Esophagus (tissue), 2 donors: Measurements from ENCODE around the gene PDE7B. TPM values are rescaled to one million over a fixed set of nuclear protein-coding genes. Genes with fewer than 3 reads are reported as not detected.

Experiments used
- H3K27ac ChIP-seq, 2 donors: one replicate each; pipeline ENCODE4 v1.5.1; 2013; ENCODE audit warnings: low read depth in 2 of 2, mild to moderate bottlenecking in 2 of 2, inconsistent platforms in 1 of 2, low read length in 1 of 2, moderate library complexity in 1 of 2
- H3K27me3 ChIP-seq, 2 donors: one replicate each; pipeline ENCODE4 v1.6.1; 2013; ENCODE audit warnings: low read length in 2 of 2, control low read depth in 1 of 2, mild to moderate bottlenecking in 1 of 2; ENCODE audit not compliant: insufficient read depth in 2 of 2, control insufficient read depth in 1 of 2
- H3K36me3 ChIP-seq, 2 donors: one replicate each; pipeline ENCODE4 v1.6.1; 2013; ENCODE audit warnings: low read length in 1 of 2; ENCODE audit not compliant: control insufficient read depth in 2 of 2, insufficient read depth in 2 of 2
- H3K4me1 ChIP-seq, 2 donors: one replicate each; pipeline ENCODE4 v1.6.1; 2013; ENCODE audit warnings: low read length in 1 of 2; ENCODE audit not compliant: control insufficient read depth in 2 of 2, insufficient read depth in 2 of 2
- H3K4me3 ChIP-seq, 2 donors: one replicate each; pipeline ENCODE4 v1.5.1; 2013; ENCODE audit warnings: low read length in 2 of 2, mild to moderate bottlenecking in 2 of 2, low read depth in 1 of 2, moderate library complexity in 1 of 2
- H3K9me3 ChIP-seq, 2 donors: one replicate each; pipeline ENCODE4 v1.6.1; 2013; ENCODE audit warnings: mild to moderate bottlenecking in 2 of 2, low read depth in 1 of 2, low read length in 1 of 2, moderate library complexity in 1 of 2; ENCODE audit not compliant: control insufficient read depth in 2 of 2, insufficient read depth in 1 of 2
- WGBS, 2 donors: extraction: QIAGEN DNeasy Blood & Tissue Kit; methylation state at CpG; one replicate each; pipeline ENCODE4 v1.1.7; 2013; 5-methylcytosine and 5-hydroxymethylcytosine counted together
- polyA plus RNA-seq, 2 donors: library from polyadenylated mRNA; stranded (reverse); fragments of 200-250 nt; gene quantifications; one replicate each; pipeline ENCODE4 v1.2.3, GENCODE V29; 2013
- donor health status: healthy with polysubstance abuse.
- donor health status: Bipolar disorder and iron deficiency.

PDE7B gene
- polyA plus RNA-seq, 2 donors = 0.18 to 0.64 TPM

DNA sequence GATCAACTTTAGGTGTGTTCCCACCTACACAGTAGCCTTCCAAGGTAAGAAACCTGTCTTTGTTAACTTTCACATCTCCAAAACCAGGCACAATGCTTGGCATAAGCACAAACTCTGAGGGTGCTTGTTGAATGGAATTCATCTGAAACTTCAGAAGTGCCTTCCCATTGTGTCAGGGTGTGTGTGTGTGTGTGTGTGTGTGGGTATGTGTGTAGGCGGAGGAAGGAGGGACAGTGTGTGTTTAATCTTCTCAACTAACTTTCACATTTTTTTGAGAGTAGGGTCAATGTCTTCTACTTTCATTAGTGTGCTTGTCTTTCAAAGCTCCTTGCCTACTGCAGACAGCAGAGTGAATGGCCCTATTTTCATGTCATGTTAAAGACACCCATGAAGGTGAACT lies 45.6 kb downstream of the PDE7B start:
- Histone ChIP-seq H3K36me3 (no peaks in the 10 kb centered on the region), H3K27me3 (no peaks in the 10 kb centered on the region), H3K4me1 (no peaks in the 10 kb centered on the region), H3K9me3 (no peaks in the 10 kb centered on the region), H3K4me3 (no peak overlapping the region), H3K27ac (no peak overlapping the region)
- WGBS, 2 donors = 89 to 96% methylated on average over 1 of the region's 1 CpG

DNA sequence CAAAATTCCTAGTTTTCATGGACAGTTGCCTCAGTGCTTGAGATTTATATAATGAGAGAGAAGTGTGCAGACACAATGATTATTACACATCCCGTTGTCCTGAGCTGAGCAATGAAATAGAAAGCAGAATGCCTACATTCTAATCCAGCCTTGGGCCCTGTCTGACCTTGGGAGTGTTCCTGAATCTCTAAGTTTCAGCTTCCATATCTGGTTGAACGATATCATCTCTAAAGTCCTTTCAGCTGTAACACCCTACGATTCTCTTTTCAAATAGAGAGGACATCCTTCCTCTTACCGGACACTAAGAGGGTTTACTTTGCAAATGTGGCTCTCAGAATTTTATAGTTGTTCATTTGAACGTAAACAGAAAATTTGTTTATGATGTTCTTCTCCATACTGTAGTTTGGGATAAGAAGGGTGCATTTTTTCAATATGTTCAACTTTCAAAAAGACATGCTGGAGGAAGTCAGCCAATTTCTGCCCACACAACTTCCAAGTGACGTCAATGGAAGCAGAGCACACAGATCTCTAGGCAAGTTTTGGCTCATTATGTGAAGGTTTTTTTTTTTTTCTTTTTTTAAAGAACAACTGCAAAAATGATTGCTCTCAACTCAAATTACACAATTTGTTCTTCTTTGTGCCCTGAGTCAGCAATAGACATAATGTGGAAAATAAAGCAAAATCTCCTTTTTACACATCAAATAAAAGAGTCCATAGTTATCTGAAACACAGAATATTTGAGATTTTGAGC lies 50.4 kb downstream of the PDE7B start:
- Histone ChIP-seq H3K27ac (peak overlapping the region in 1 of 2 donors; percentile 48), H3K9me3 (no peaks in the 10 kb centered on the region), H3K4me1 (no peaks in the 10 kb centered on the region), H3K36me3 (no peaks in the 10 kb centered on the region), H3K27me3 (no peaks in the 10 kb centered on the region), H3K4me3 (no peak overlapping the region)
- 31 to 40% methylated on average over 6 of the region's 6 CpGs for WGBS, 2 donors

DNA sequence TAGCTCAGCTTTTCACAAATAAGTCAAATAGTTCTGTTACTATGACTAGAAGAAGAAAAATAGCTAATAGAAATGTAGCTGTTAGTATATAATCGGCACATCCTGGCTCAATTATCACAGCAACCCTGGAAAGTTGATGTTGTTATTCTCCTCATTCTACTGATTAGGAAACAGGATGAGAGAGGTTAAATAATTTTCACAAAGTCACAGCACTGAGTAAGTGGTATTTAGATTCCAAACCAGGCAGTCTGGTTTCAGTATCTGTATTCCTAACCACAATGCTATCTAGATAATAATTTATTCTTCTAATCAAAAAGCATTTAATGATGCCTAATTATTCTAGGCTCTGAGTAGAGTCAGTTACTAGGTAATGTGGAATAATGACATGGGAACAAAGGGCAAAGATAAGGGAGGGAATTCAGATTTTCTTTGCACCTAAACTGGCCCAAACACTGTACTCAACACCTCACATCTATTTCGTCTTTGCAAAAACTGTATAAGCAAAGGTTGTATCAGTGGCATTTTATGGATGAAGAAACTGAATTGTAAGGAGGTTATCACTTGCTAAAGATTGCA lies 51.3 kb downstream of the PDE7B start:
- no peak overlapping the region for H3K4me3 ChIP-seq
- H3K36me3 ChIP-seq = no peaks in the 10 kb centered on the region
- no peak overlapping the region for H3K27ac ChIP-seq
- H3K4me1 ChIP-seq = no peaks in the 10 kb centered on the region
- no peaks in the 10 kb centered on the region for H3K27me3 ChIP-seq
- 63 to 67% methylated on average over 2 of the region's 2 CpGs for WGBS, 2 donors
- no peaks in the 10 kb centered on the region for H3K9me3 ChIP-seq

DNA sequence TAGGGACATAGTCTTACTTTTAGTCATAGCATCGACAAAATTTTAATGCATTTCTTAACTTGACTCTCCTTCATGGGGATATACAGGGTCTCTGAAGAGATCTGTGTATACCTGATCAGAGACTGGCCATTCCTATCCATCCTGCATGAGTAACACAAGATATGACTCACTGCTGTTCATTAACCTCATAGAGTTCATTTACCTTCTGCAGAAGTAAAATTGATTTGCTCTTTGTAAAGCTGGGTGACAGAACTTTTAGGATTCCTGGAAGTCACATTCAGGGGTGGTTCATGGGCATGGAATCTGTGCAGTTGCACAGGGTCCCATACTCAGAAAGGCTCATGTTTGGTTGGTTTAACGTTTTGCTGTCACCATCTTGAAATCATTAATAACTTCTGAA lies 53.2 kb downstream of the PDE7B start:
- 74 to 83% methylated on average over 2 of the region's 2 CpGs for WGBS, 2 donors
- no peaks in the 10 kb centered on the region for H3K36me3 ChIP-seq
- H3K27ac ChIP-seq = no peak overlapping the region
- no peaks in the 10 kb centered on the region for H3K27me3 ChIP-seq
- H3K4me1 ChIP-seq = no peaks in the 10 kb centered on the region
- no peaks in the 10 kb centered on the region for H3K9me3 ChIP-seq
- H3K4me3 ChIP-seq = no peak overlapping the region

DNA sequence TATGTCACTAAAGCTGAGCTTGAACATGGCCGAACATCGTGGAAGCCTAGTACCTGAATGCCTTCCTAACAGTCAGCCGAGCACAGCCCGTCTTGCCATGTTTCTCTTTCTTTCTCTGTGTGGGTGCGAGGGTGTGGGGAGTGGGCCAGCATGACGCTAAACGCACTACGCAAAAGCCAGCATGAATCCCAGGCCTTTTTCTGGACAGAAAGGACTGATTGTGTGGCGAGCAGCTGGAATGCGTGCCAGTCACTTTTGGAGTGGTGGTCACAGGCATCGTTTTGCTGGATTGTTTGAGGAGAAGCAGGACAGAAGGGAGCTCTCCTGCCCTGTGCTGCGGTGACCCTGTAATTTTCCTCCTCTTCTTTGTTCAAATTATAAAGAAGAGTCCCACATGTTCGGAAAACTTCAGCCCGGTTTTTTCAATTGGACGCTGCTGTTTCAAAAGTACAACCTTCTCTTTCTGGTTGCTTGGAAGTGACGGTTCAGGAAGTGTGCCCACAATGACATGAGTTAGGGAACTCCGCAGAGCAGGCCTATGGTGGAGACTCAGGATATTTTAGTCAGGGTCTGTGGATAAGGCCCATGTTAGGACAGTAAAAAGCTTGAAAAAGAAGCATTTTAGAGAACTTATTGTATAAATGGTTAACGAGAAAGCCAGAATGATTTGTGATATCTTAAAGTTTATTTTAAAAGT lies 54.3 kb downstream of the PDE7B start:
- H3K27me3 ChIP-seq = no peaks in the 10 kb centered on the region
- no peak overlapping the region for H3K27ac ChIP-seq
- WGBS, 2 donors = 93 to 96% methylated on average over 18 of the region's 18 CpGs
- H3K9me3 ChIP-seq = no peaks in the 10 kb centered on the region
- H3K4me1 ChIP-seq = no peaks in the 10 kb centered on the region
- H3K4me3 ChIP-seq = no peak overlapping the region
- H3K36me3 ChIP-seq = no peaks in the 10 kb centered on the region

DNA sequence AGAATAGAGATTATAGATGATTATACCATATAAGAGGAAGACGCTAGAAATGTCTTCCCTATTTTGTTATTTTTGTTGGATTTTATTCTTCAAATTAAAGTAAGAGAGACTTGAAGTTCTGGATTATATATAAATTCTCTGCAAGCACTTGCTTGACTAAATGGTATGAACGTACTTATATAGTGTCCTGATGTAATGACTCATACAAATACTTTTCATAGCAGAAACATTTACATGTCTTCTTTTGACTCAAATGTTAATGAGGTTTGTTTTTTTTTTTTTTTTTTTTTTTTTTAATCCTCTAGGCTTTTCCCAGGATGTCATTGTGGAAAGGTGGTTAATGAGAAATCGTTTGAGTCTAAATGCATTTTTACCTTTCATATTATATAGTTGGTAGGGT lies 55.0 kb downstream of the PDE7B start:
- no peaks in the 10 kb centered on the region for H3K4me1 ChIP-seq
- H3K36me3 ChIP-seq = no peaks in the 10 kb centered on the region
- no peaks in the 10 kb centered on the region for H3K9me3 ChIP-seq
- H3K27me3 ChIP-seq = no peaks in the 10 kb centered on the region
- no peak overlapping the region for H3K4me3 ChIP-seq
- H3K27ac ChIP-seq = no peak overlapping the region
- WGBS, 2 donors = 50 to 61% methylated on average over 3 of the region's 3 CpGs

DNA sequence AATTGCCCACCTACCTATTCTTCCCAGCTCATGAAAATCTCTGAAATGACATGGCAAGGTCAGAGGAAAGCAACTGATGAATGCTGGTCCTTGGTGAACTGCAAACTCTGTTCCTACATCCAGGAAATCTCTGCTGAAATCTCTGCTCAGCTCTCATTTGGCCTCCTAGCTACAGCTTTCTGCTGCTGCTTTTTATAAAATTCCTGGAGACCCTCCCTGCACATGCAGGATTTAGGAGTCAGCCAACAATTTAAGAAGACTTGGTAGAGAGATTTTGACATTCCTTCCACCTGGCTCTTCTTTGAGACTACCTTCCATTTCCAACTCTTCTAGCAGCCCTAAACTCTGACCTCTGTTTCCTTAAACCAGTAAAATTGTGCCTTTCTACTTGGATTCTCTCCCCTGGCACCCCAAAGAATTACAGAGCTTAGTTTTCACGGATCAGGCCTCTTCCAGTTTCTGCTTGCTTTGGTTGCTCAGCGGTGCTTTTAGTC lies 55.5 kb downstream of the PDE7B start:
- Histone ChIP-seq H3K9me3 (no peaks in the 10 kb centered on the region), H3K36me3 (no peaks in the 10 kb centered on the region), H3K27me3 (no peaks in the 10 kb centered on the region), H3K4me1 (no peaks in the 10 kb centered on the region), H3K27ac (no peak overlapping the region), H3K4me3 (no peak overlapping the region)
- 43 to 46% methylated on average over 2 of the region's 2 CpGs for WGBS, 2 donors

DNA sequence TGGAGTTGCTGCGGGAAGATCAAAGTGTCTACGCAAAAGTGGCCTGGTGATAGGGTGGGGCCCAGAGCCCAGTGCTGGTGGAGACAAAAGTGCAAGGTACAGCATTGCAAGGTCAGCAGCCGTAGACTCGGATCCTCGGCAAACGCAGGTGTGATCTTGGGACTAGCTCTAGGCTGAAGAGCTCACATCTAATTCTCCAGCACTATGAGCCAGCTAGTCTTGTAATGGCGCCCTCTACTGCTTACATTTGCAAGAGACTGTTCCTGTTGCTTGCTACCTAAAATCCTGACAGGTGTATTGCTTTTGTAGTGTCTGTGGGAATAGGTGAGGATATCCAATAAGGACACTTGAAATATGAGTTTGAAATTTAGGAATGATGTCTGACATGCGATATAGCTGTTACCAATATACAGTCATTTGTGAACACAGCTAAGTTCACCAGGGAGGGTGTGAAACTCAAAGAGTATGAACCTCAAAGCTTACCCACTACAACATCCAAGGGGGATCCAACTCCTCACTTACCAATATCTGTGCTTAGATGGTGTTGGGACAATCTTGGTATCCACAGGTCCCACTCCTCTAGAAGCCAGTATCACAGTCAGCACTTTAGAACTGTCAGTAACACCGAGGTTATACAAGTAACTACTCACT lies 58.4 kb downstream of the PDE7B start:
- Histone ChIP-seq H3K9me3 (no peaks in the 10 kb centered on the region), H3K27me3 (no peaks in the 10 kb centered on the region), H3K4me1 (no peaks in the 10 kb centered on the region), H3K4me3 (no peak overlapping the region), H3K27ac (no peak overlapping the region), H3K36me3 (no peaks in the 10 kb centered on the region)
- 61 to 75% methylated on average over 9 of the region's 9 CpGs for WGBS, 2 donors

DNA sequence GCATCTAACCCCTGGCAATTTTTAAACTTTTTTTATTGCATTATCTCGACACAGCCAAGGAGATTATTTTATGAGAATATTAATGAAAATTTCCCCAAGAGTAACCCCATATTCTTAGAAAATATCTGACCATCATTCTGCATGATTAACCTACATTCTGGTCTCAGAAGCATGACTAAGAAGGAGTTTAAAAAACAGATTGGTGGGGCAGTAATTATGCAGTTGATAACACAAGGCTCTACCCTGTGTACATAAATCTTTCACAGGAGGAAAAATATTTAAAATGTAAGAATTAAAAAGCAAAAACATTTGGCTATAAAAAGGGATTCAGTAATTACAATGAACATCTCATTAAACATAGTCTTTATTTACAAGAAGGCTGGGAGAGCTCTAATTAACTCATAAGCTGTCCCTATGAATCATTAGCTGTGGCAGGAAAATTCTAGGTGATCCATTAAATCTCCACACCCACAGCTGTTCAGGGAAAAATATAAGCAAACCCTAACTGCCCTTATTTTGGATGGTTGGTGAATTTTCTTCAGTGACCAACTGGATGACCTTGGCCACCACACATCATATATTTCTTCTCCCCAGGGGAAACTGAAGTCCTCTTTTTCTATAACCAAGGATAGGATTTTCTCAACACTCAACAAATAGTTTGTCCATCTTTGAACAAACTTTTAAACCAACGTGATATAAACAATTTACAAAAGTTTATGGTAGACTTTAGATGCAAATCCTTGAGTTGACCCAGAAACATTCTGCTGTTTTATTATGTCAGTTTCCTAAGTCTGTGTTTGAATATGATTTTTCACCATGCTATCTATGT lies 59.5 kb downstream of the PDE7B start:
- Histone ChIP-seq H3K27ac (no peak overlapping the region), H3K36me3 (no peaks in the 10 kb centered on the region), H3K27me3 (no peaks in the 10 kb centered on the region), H3K9me3 (no peaks in the 10 kb centered on the region), H3K4me1 (no peaks in the 10 kb centered on the region), H3K4me3 (no peak overlapping the region)
- 65 to 79% methylated on average over 2 of the region's 2 CpGs for WGBS, 2 donors
